SK-N-MC (cell line): Measurements from ENCODE around the gene APMAP.

Experiments used
- EZH2 ChIP-seq: fragments of 200-600 bp; sonication (generic); IDR thresholded peaks from one replicate; pipeline ENCODE4 v1.6.1; 2017; ENCODE audit warnings: antibody characterized with exemption
- POLR2AphosphoS5 ChIP-seq: IDR thresholded peaks from 2 replicates; pipeline ENCODE4 v1.6.1; 2012; ENCODE audit warnings: mild to moderate bottlenecking, low read depth, low read length, borderline replicate concordance

- TF ChIP-seq POLR2AphosphoS5: no peak
- no peak for TF ChIP-seq EZH2
Observed at GRCh38 chr20:24965065-24965919, 27.3 kb downstream of the APMAP start.
